SK-N-SH treated with all-trans-retinoic acid at 6 μM for 48 hours (cell line): ENCODE measurements around the gene CYP27C1.

ENCODE experiments used
- ARNTL ChIP-seq: fragments of 450-650 bp; formaldehyde crosslinking; IDR thresholded peaks from 2 replicates; pipeline ENCODE4 v1.5.0; 2020; ENCODE audit warnings: low read depth, mild to moderate bottlenecking, moderate library complexity, borderline replicate concordance
- BACH2 ChIP-seq: fragments of 250-450 bp; sonication (Bioruptor Pico); IDR thresholded peaks from 2 replicates; pipeline ENCODE4 v1.9.0; 2021; ENCODE audit warnings: mild to moderate bottlenecking, borderline replicate concordance
- CSDC2 ChIP-seq: fragments of 250-450 bp; sonication (Bioruptor Pico); IDR thresholded peaks from 2 replicates; pipeline ENCODE4 v1.5.0; 2020; ENCODE audit warnings: mild to moderate bottlenecking, moderate library complexity
- GLIS3 ChIP-seq: fragments of 250-450 bp; sonication (Bioruptor Pico); IDR thresholded peaks from 2 replicates; pipeline ENCODE4 v1.5.0; 2020; ENCODE audit warnings: mild to moderate bottlenecking, moderate library complexity
- PATZ1 ChIP-seq: fragments of 250-450 bp; sonication (Bioruptor Pico); IDR thresholded peaks from 2 replicates; pipeline ENCODE4 v1.8.0; 2020; ENCODE audit warnings: mild to moderate bottlenecking, moderate library complexity, borderline replicate concordance
- POU6F1 ChIP-seq: fragments of 250-450 bp; sonication (Bioruptor Pico); IDR thresholded peaks from 2 replicates; pipeline ENCODE4 v1.8.0; 2021; ENCODE audit warnings: low read depth, mild to moderate bottlenecking, moderate library complexity, borderline replicate concordance
- RARB ChIP-seq: fragments of 250-450 bp; sonication (Bioruptor Pico); IDR thresholded peaks from 2 replicates; pipeline ENCODE4 v1.8.0; 2021; ENCODE audit warnings: mild to moderate bottlenecking, moderate library complexity
- ZFP3 ChIP-seq: fragments of 250-450 bp; sonication (Bioruptor Pico); IDR thresholded peaks from 2 replicates; pipeline ENCODE4 v1.5.0; 2020; ENCODE audit warnings: mild to moderate bottlenecking, moderate library complexity
- ZNF8 ChIP-seq: fragments of 450-650 bp; formaldehyde crosslinking; IDR thresholded peaks from 2 replicates; pipeline ENCODE4 v1.5.0; 2020; ENCODE audit warnings: mild to moderate bottlenecking, moderate library complexity
- TF ChIP-seq, protein P1 (sequence below): fragments of 250-450 bp; sonication (Bioruptor Pico); IDR thresholded peaks from 2 replicates; pipeline ENCODE4 v1.5.1; 2021; ENCODE audit warnings: mild to moderate bottlenecking, moderate library complexity
- TF ChIP-seq, protein P2 (sequence below): fragments of 250-450 bp; sonication (Bioruptor Pico); IDR thresholded peaks from 2 replicates; pipeline ENCODE4 v1.5.1; 2020; ENCODE audit warnings: low read depth, mild to moderate bottlenecking, moderate library complexity

- no peak for TF ChIP-seq PATZ1 (CRISPR knock-in tag)
- TF ChIP-seq, protein P1, sequence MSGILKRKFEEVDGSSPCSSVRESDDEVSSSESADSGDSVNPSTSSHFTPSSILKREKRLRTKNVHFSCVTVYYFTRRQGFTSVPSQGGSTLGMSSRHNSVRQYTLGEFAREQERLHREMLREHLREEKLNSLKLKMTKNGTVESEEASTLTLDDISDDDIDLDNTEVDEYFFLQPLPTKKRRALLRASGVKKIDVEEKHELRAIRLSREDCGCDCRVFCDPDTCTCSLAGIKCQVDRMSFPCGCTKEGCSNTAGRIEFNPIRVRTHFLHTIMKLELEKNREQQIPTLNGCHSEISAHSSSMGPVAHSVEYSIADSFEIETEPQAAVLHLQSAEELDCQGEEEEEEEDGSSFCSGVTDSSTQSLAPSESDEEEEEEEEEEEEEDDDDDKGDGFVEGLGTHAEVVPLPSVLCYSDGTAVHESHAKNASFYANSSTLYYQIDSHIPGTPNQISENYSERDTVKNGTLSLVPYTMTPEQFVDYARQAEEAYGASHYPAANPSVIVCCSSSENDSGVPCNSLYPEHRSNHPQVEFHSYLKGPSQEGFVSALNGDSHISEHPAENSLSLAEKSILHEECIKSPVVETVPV (CRISPR knock-in tag), result no peak
- no peak for TF ChIP-seq GLIS3 (CRISPR knock-in tag)
- TF ChIP-seq ZNF8 (CRISPR knock-in tag), result no peak
- no peak for TF ChIP-seq CSDC2 (CRISPR knock-in tag)
- no peak for TF ChIP-seq BACH2 (CRISPR knock-in tag)
- no peak for TF ChIP-seq RARB (CRISPR knock-in tag)
- no peak for TF ChIP-seq ZFP3
- TF ChIP-seq, protein P2, sequence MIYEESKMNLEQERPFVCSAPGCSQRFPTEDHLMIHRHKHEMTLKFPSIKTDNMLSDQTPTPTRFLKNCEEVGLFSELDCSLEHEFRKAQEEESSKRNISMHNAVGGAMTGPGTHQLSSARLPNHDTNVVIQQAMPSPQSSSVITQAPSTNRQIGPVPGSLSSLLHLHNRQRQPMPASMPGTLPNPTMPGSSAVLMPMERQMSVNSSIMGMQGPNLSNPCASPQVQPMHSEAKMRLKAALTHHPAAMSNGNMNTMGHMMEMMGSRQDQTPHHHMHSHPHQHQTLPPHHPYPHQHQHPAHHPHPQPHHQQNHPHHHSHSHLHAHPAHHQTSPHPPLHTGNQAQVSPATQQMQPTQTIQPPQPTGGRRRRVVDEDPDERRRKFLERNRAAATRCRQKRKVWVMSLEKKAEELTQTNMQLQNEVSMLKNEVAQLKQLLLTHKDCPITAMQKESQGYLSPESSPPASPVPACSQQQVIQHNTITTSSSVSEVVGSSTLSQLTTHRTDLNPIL (CRISPR knock-in tag), result no peak
- TF ChIP-seq ARNTL (CRISPR knock-in tag), result no peak
- TF ChIP-seq POU6F1 (CRISPR knock-in tag), result no peak
Observed at GRCh38 chr2:127175751-127176354, 44.2 kb downstream of the CYP27C1 start.
